ENCODE measurements around the gene NDP. TPM values are rescaled to one million over a fixed set of nuclear protein-coding genes. Genes with fewer than 3 reads are reported as not detected.

The NDP gene
- total RNA-seq, 4 donors from 2014 or later = 2.1 to 6.1 (median 2.3) TPM

DNA sequence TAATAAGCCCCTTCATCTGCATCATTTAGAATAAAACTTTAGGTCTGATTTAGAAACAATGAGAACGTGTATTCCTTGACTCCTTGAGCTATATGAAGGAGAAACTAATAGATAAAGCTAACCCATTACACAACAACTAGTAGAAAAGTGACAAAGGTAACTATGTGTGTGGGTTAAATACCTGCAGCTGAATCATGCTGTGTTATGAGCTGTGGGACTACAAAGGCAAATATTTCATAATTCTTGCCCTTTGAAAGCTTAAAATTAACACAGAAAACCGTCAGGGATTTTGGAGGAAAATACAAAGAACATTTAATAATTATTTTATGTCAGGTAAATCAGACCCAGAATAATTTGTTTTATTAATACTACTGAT is 898 bp upstream of the NDP start:
- no peak for DNase-seq (ENCODE audit: low spot score in 2 of 2)
- Histone ChIP-seq H3K4me3 (no peak overlapping the region), H3K36me3 (no peaks in the 10 kb centered on the region), H3K27ac (peak overlapping the region in 2 of 4 donors; percentile 36 to 71), H3K4me1 (no peaks in the 10 kb centered on the region), H3K27me3 (peaks cover 0 to 44% of the 10 kb centered on the region in 2 donors), H3K9me3 (no peaks in the 10 kb centered on the region)
- TF ChIP-seq POLR2A (IDR thresholded peaks at IDR 0.05) (no peak), EP300 (IDR thresholded peaks at IDR 0.05) (no peak)
- TF ChIP-seq, protein P1, sequence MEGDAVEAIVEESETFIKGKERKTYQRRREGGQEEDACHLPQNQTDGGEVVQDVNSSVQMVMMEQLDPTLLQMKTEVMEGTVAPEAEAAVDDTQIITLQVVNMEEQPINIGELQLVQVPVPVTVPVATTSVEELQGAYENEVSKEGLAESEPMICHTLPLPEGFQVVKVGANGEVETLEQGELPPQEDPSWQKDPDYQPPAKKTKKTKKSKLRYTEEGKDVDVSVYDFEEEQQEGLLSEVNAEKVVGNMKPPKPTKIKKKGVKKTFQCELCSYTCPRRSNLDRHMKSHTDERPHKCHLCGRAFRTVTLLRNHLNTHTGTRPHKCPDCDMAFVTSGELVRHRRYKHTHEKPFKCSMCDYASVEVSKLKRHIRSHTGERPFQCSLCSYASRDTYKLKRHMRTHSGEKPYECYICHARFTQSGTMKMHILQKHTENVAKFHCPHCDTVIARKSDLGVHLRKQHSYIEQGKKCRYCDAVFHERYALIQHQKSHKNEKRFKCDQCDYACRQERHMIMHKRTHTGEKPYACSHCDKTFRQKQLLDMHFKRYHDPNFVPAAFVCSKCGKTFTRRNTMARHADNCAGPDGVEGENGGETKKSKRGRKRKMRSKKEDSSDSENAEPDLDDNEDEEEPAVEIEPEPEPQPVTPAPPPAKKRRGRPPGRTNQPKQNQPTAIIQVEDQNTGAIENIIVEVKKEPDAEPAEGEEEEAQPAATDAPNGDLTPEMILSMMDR (IDR thresholded peaks at IDR 0.05) = no peak
- 34 to 54% methylated on average over 2 of the region's 2 CpGs for WGBS, 2 donors

DNA sequence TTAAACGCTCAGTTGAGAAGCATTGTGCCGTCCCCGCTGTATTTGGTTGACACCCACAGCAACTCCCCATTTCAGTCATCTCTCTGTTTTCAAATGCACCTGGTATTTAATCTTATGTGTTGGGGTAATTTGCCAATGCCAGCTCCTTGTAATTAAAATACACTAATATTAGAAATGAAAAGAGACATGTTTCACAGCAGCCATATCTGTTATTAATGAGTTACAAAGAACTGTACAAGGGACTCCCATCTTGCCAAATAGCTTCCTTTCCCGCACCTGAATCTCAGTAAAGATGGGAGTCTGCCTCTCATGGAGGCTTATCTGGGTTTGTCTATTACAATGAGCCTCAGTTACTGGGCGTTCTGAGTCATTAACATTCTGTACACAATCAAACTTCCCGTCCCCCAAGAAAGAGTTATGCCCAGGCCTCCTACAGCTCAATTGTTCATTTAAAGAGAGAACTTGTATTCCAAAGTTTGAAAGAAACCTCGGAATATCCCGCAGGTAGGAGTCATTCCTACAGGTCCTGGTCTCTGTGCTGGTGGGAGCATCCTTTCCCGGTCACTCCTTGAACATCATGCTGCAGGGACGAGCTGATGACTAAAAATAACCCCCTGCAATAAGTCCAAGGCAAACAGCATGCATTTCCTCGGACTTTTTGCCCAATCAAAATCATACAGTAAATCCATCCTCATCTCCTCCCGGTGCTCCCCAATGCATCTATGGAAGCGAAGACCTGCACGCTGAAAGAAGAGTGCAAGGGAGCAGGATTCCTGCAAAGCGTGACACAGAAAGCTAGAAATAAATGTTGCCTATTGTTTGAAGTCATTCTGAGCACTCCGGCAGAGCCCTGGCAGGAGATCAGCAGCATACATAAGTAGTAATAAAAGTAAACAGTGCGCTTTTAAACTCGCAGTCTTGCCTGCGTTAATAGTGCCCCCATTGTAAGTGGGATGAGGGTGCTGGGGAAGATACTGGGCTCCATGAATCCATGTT is 926 bp downstream of the NDP start:
- H3K4me3 ChIP-seq = peak overlapping the region; percentile 11 to 49 (median 32)
- no peaks in the 10 kb centered on the region for H3K36me3 ChIP-seq
- H3K4me1 ChIP-seq = no peaks in the 10 kb centered on the region
- DNase-seq (ENCODE audit: low spot score in 2 of 2) = no peak
- TF ChIP-seq, protein P1 (IDR thresholded peaks at IDR 0.05) = no peak
- TF ChIP-seq POLR2A (IDR thresholded peaks at IDR 0.05) (no peak), EP300 (IDR thresholded peaks at IDR 0.05) (no peak)
- 38 to 43% methylated on average over 19 of the region's 19 CpGs for WGBS, 2 donors
- H3K27ac ChIP-seq = peak overlapping the region in 3 of 4 donors; percentile 10 to 71 (median 36)
- H3K27me3 ChIP-seq = peaks cover 0 to 44% of the 10 kb centered on the region in 2 donors
- H3K9me3 ChIP-seq = no peaks in the 10 kb centered on the region

DNA sequence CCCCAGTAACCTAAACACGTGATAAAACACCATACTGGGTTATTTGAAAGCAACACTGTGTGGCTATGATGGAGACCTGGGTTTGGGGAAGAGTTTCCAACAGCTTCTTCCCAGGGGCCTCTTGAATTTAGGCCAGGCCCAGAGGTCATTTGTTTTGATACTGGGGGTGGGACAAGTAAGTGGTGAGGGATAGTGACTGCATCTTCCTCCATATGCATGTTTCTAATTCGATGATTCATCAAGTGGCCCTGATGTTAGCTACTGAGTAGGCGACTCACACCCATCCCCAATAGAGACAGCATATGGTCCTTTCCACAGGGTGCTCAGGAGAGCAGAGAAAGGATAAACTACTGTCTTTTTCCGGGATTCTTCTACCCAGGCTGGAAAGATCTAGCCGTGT is 2.7 kb downstream of the NDP start:
- Histone ChIP-seq H3K27me3 (peaks cover 0 to 48% of the 10 kb centered on the region in 2 donors), H3K27ac (peak overlapping the region; percentile 47 to 80 (median 67))

DNA sequence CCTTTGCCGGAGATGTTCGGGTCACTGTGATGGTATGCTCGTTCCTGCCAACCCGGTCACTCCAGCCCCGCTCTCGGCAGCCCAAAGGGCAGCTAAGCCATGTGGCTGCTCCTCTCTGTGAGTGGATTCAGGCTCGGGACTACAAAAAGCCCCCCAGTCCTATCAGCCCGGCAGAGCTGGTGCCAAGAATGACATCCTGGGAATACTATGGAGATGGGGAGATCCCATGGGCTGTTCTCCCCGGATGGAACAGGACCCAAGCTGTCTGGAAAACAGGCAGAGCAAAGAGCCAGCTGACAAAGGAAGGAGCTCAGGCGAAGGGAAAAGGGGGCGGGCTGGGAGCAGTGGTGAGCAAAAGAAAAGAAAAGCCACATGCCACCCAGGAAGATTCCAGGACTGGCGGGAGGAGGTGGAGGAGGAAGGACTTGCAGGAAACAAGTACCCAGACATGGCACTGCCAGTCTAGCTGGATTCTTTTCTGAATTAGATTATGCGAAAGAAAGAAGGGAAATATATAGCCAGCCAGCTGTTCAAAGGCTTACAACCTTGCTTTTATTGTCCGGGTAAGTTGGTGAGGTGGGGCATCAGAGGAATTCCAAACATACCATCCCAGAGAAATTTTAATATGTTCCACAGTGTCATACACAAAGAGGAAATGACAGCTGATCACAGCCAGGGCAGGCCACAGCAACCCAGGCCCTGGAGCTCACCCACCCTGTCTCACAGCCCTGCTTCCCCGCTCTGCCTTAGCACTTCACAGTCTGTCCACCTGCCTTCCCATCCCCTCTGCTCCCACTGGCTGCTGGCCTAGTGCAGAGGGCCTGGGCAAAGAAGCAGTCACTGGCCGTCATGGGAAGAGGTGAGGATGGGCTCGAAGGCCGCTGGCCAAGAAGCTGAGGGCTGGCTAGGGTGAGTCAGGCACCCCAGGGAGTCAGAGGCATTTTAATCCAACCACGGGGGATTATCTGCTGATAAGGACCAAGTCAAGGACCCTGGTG is 3.4 kb downstream of the NDP start:
- Histone ChIP-seq H3K27ac (peak overlapping the region; percentile 47 to 80 (median 67)), H3K4me3 (peak overlapping the region in 1 of 4 donors; percentile 26), H3K9me3 (no peaks in the 10 kb centered on the region), H3K27me3 (peaks cover 0 to 43% of the 10 kb centered on the region in 2 donors), H3K4me1 (no peaks in the 10 kb centered on the region), H3K36me3 (no peaks in the 10 kb centered on the region)
- TF ChIP-seq, protein P1 (IDR thresholded peaks at IDR 0.05) = no peak
- TF ChIP-seq EP300 (IDR thresholded peaks at IDR 0.05) (no peak), POLR2A (IDR thresholded peaks at IDR 0.05) (no peak)
- no peak for DNase-seq (ENCODE audit: low spot score in 2 of 2)
- WGBS, 2 donors = 46 to 56% methylated on average over 10 to 19 of the region's 19 CpGs

More for the DNA sequence above, 2.7 kb downstream of the NDP start:
- DNase-seq (ENCODE audit: low spot score in 2 of 2) = no peak
- Histone ChIP-seq H3K4me1 (no peaks in the 10 kb centered on the region), H3K9me3 (no peaks in the 10 kb centered on the region), H3K36me3 (no peaks in the 10 kb centered on the region), H3K4me3 (no peak overlapping the region)
- TF ChIP-seq POLR2A (IDR thresholded peaks at IDR 0.05) (no peak), EP300 (IDR thresholded peaks at IDR 0.05) (no peak)
- TF ChIP-seq, protein P1 (IDR thresholded peaks at IDR 0.05) = no peak
- 70 to 83% methylated on average over 5 of the region's 5 CpGs for WGBS, 2 donors

Measured in tibial nerve (tissue), 4 donors.